ENCODE results near the gene ANKDD1A.

The ANKDD1A gene

DNA sequence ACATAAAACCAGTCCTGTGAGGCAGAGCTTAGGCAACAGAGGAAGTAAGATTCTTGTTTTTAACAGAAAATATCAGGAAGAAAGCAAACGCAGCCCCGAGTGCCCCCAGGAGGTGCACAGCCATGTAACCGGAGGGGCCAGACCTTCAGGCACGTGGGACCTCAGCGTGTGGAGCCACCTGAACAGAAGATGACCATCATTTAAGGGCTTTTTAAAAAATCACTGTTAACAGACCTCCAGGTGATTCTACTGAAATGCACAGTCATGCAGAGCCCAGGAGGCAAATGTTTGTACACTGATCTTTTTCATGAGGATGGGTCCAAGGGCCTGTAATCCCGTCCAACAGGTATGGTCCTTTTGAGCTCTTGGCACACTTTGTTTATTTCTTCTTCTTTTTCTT, 39.2 kb downstream of the ANKDD1A start:
- Histone ChIP-seq H3K9me3 (ENCODE audit: control insufficient read depth, insufficient read depth, low read length) (no peaks in the 10 kb centered on the region), H3K4me1 (ENCODE audit: control insufficient read depth, insufficient read depth, low read length) (no peaks in the 10 kb centered on the region), H3K36me3 (ENCODE audit: control insufficient read depth, insufficient read depth, low read length) (peaks cover 3% of the 10 kb centered on the region), H3K4me3 (ENCODE audit: low read depth, low read length) (no peak overlapping the region), H3K27me3 (ENCODE audit: control insufficient read depth, insufficient read depth, low read length) (no peaks in the 10 kb centered on the region), H3K9ac (ENCODE audit: low read depth, low read length) (no peak overlapping the region)

DNA sequence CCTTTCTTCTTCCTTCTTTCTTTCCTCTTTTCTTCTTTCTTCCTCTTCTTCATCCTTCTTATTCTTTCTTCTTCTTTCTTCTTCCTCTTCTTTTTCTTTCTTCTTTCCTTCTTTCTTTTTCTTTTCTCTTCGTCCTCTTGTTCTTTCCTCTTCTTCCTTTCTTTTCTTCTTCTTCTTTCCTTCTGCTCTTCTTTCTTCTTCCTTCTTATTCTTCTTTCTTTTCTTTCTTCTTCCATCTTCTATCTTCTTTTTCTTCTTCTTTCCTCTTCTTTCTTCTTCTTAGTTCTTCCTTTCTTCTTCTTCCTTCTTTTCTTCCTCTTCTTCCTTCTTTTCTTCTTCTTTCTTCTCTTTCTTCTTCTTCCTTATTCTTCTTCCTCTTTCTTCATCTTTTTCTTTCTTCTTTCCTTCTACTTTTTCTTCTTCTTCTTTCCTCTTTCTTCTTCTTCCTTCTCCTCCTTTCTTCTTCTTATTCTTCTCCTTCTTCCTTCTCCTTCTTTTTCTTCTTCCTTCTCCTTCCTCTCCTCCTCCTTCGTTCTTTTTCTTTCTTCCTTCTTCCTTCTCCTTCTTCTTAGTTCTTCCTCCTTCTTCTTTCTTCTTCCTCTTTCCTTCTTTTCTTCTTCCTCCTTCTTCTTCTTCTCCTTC, 40.2 kb downstream of the ANKDD1A start:
- no peaks in the 10 kb centered on the region for H3K4me1 ChIP-seq (ENCODE audit: control insufficient read depth, insufficient read depth, low read length)
- no peaks in the 10 kb centered on the region for H3K27me3 ChIP-seq (ENCODE audit: control insufficient read depth, insufficient read depth, low read length)
- H3K36me3 ChIP-seq (ENCODE audit: control insufficient read depth, insufficient read depth, low read length), result peaks cover 3% of the 10 kb centered on the region
- H3K4me3 ChIP-seq (ENCODE audit: low read depth, low read length), result no peak overlapping the region
- H3K9me3 ChIP-seq (ENCODE audit: control insufficient read depth, insufficient read depth, low read length), result no peaks in the 10 kb centered on the region
- H3K9ac ChIP-seq (ENCODE audit: low read depth, low read length), result no peak overlapping the region

DNA sequence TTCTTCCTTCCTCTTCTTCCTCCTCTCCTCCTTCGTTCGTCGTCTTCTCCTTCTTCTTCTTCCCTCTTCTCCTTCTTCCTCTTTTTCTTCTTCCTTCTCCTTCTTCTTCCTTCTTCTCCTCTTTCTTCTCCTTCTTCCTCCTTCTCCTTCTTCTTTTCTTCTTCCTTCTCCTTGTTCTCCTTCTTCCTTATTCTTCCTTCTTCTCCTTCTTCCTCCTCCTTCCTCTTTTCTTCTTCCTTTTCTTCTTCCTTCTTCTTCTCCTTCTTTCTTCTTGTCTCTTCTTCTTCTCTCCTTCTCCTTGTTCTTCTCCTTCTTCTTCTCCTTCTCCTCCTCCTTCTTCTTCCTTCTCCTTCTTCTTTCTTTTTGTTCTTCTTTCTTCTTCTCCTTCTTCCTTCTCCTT, 42.7 kb downstream of the ANKDD1A start:
- peaks cover 2% of the 10 kb centered on the region for H3K36me3 ChIP-seq (ENCODE audit: control insufficient read depth, insufficient read depth, low read length)
- H3K9ac ChIP-seq (ENCODE audit: low read depth, low read length), result no peak overlapping the region
- H3K4me3 ChIP-seq (ENCODE audit: low read depth, low read length), result no peak overlapping the region
- H3K9me3 ChIP-seq (ENCODE audit: control insufficient read depth, insufficient read depth, low read length), result no peaks in the 10 kb centered on the region
- H3K27me3 ChIP-seq (ENCODE audit: control insufficient read depth, insufficient read depth, low read length), result no peaks in the 10 kb centered on the region
- H3K4me1 ChIP-seq (ENCODE audit: control insufficient read depth, insufficient read depth, low read length), result no peaks in the 10 kb centered on the region

DNA sequence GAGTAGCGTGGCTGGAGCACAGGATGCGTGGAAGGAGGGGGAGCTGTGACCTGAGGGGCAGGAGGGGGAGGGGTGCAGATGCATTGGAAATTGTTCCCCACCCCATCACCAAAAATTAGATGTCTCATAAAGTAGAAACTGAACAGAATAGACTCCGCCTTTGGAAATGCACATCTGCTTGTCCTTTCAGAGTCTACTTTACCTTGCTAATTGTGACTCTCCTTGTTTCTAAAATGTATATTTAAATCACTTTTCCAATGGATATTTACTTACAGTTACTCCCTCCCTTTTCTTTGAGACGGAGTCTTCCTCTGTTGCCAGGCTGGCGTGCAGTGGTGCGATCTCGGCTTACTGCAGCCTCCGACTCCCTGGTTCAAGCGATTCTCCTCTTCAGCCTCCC, 47.4 kb downstream of the ANKDD1A start:
- H3K36me3 ChIP-seq (ENCODE audit: control insufficient read depth, insufficient read depth, low read length), result peaks cover 12% of the 10 kb centered on the region
- no peak overlapping the region for H3K9ac ChIP-seq (ENCODE audit: low read depth, low read length)
- H3K27me3 ChIP-seq (ENCODE audit: control insufficient read depth, insufficient read depth, low read length), result no peaks in the 10 kb centered on the region
- H3K4me1 ChIP-seq (ENCODE audit: control insufficient read depth, insufficient read depth, low read length), result no peaks in the 10 kb centered on the region
- H3K4me3 ChIP-seq (ENCODE audit: low read depth, low read length), result no peak overlapping the region
- no peaks in the 10 kb centered on the region for H3K9me3 ChIP-seq (ENCODE audit: control insufficient read depth, insufficient read depth, low read length)

DNA sequence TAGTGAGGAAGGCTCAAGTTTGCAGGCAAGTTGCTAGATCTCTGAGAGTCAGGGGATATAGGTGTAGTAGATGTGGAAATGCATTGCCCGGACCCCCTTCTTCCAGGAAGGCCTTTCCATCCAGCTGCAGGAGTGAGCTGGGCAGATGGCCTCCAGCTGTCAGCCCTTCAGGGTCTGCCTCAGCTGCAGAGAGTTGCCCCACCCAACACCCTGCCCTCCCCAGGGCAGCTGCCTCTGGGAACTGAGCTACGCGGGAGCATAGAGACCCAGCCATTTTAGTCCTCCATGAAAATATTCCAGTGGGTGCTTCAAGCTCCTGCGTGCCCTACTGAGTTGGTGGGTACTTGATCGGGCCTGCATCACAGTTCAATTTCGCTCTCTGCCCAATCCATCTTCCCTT, 48.5 kb downstream of the ANKDD1A start:
- no peaks in the 10 kb centered on the region for H3K9me3 ChIP-seq (ENCODE audit: control insufficient read depth, insufficient read depth, low read length)
- peaks cover 12% of the 10 kb centered on the region for H3K36me3 ChIP-seq (ENCODE audit: control insufficient read depth, insufficient read depth, low read length)
- no peak overlapping the region for H3K9ac ChIP-seq (ENCODE audit: low read depth, low read length)
- no peak overlapping the region for H3K4me3 ChIP-seq (ENCODE audit: low read depth, low read length)
- no peaks in the 10 kb centered on the region for H3K4me1 ChIP-seq (ENCODE audit: control insufficient read depth, insufficient read depth, low read length)
- no peaks in the 10 kb centered on the region for H3K27me3 ChIP-seq (ENCODE audit: control insufficient read depth, insufficient read depth, low read length)

DNA sequence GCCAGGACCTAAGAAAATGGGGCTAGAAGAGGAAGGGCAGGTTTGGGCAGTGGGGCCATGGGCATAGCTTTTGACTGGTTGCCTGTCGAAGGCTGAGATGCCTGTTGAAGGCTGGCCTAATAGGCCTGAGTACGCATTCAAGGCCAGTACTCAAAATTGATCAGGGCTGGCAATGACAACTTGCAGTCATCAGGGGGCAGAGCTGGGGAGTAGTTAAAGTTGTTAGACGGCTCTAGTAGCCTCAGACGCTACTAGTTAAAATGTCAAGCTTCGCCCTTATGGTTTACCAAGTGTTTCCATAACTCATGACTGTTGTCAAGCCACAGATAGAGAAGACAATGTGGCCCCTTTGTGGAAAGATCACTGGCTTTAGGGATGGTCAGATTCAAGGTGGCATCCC, 49.3 kb downstream of the ANKDD1A start:
- H3K27me3 ChIP-seq (ENCODE audit: control insufficient read depth, insufficient read depth, low read length), result no peaks in the 10 kb centered on the region
- H3K4me3 ChIP-seq (ENCODE audit: low read depth, low read length), result no peak overlapping the region
- no peaks in the 10 kb centered on the region for H3K4me1 ChIP-seq (ENCODE audit: control insufficient read depth, insufficient read depth, low read length)
- H3K36me3 ChIP-seq (ENCODE audit: control insufficient read depth, insufficient read depth, low read length), result peaks cover 12% of the 10 kb centered on the region
- H3K9me3 ChIP-seq (ENCODE audit: control insufficient read depth, insufficient read depth, low read length), result no peaks in the 10 kb centered on the region
- no peak overlapping the region for H3K9ac ChIP-seq (ENCODE audit: low read depth, low read length)

DNA sequence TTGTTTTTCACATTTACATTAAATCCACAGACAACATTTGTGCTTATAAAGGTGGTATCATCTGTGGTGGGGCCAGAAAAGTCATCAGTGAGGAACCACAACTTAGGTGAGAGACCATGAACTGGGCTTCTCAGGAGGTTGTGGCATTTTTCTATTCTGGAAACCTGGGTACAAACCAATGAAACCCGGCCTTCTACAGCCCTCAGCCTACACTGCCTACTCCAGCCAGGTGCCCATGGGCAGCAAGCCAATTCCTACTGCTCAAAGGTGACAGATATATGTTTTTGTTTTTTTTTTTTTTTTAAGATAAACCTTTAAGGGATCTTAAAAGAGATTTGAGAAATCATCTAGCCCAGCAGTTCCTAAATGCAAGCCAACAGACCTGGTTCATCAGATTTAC, 57.7 kb downstream of the ANKDD1A start:
- no peaks in the 10 kb centered on the region for H3K4me1 ChIP-seq (ENCODE audit: control insufficient read depth, insufficient read depth, low read length)
- no peaks in the 10 kb centered on the region for H3K9me3 ChIP-seq (ENCODE audit: control insufficient read depth, insufficient read depth, low read length)
- H3K27me3 ChIP-seq (ENCODE audit: control insufficient read depth, insufficient read depth, low read length), result no peaks in the 10 kb centered on the region
- no peak overlapping the region for H3K4me3 ChIP-seq (ENCODE audit: low read depth, low read length)
- peaks cover 10% of the 10 kb centered on the region for H3K36me3 ChIP-seq (ENCODE audit: control insufficient read depth, insufficient read depth, low read length)
- H3K9ac ChIP-seq (ENCODE audit: low read depth, low read length), result no peak overlapping the region

DNA sequence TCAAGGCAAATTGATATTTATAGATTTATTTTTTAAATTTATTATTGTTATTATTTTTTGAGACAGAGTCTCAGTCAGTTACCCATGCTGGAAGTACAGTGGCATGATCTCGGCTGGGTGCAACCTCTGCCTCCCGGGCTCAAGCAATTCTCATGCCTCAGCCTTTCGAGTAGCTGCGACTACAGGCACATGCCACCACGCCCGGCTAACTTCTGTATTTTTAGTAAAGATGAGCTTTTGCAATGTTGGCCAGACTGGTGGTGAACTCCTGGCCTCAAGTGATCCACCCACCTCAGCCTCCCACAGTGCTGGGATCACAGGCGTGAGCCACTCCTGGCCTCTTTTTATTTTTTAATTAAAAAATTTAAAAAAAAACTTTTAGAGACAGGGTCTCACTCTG, 59.0 kb downstream of the ANKDD1A start:
- Histone ChIP-seq H3K9ac (ENCODE audit: low read depth, low read length) (no peak overlapping the region), H3K27me3 (ENCODE audit: control insufficient read depth, insufficient read depth, low read length) (no peaks in the 10 kb centered on the region), H3K36me3 (ENCODE audit: control insufficient read depth, insufficient read depth, low read length) (peaks cover 10% of the 10 kb centered on the region), H3K9me3 (ENCODE audit: control insufficient read depth, insufficient read depth, low read length) (no peaks in the 10 kb centered on the region), H3K4me3 (ENCODE audit: low read depth, low read length) (no peak overlapping the region), H3K4me1 (ENCODE audit: control insufficient read depth, insufficient read depth, low read length) (no peaks in the 10 kb centered on the region)

DNA sequence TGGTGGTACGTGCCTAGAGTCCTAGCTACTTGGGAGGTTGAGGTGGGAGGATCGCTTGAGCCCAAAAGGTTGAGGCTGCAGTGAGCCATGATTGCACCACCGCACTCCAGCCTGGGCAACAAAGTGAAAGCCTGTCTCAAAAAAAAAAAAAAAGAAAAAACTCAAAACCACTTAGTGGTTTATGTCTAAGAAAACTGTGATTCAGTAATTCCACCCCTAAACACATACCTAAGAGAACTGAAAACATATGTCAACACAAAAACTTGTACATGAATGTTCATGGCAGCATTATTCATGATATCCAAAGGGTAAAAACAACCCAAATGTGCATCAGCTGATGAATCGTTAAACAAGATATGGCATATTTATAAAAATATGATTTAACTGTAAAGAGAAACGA, 63.7 kb downstream of the ANKDD1A start:
- Histone ChIP-seq H3K36me3 (ENCODE audit: control insufficient read depth, insufficient read depth, low read length) (no peaks in the 10 kb centered on the region), H3K4me3 (ENCODE audit: low read depth, low read length) (no peak overlapping the region), H3K9me3 (ENCODE audit: control insufficient read depth, insufficient read depth, low read length) (no peaks in the 10 kb centered on the region), H3K9ac (ENCODE audit: low read depth, low read length) (no peak overlapping the region), H3K27me3 (ENCODE audit: control insufficient read depth, insufficient read depth, low read length) (no peaks in the 10 kb centered on the region), H3K4me1 (ENCODE audit: control insufficient read depth, insufficient read depth, low read length) (peaks cover 9% of the 10 kb centered on the region)

DNA sequence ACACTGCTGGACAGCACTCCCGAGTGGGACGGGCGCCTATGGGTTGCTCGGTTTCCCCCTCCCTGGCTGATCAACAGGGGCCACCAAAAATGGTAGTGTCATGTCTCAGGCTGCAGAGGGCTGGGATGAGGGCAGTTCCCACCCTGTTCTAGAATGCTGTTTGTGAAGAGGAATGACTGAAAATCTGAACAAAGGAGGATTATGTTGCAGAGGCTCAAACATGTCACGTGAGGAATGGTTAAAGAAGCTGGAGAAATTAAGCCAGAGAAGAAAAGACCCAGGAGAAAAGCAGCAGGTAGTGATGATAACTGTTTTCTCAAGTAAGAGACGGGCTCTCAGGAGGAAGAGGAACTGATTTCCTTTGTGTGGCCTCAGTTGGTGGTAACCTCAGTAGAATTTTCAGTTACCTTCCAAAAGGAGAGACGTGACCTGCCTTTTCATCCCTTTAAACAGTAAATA, 67.6 kb downstream of the ANKDD1A start:
- Histone ChIP-seq H3K36me3 (ENCODE audit: control insufficient read depth, insufficient read depth, low read length) (no peaks in the 10 kb centered on the region), H3K27me3 (ENCODE audit: control insufficient read depth, insufficient read depth, low read length) (no peaks in the 10 kb centered on the region)

DNA sequence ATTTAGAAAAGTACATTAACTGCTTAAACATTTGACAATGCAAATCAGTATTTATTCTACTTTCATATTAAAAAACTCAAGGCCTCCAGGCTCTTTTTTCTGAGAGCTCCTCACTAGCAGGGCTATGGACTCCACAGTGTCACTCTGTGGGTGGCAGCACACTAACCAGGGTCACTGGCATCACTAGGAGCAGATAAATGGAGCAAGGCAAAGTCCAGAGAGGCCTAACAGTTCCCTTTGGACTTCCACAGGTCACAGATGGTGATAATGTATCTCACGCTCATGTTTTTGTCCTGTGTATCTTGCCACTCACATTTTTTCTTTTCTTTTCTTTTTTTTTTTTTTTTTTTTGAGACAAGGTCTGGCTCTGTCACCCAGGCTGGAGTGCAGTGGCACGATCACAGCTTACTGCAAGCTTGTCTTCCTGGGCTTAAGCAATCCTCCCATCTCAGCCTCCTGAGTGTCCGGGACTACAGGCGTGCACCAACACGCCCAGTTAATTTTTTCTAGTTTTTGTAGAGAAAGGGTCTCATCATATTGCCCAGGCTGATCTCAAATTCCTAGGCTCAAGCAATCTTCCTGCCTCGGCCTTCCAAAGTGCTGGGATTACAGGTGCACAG, 70.2 kb downstream of the ANKDD1A start:
- Histone ChIP-seq H3K9ac (ENCODE audit: low read depth, low read length) (no peak overlapping the region), H3K36me3 (ENCODE audit: control insufficient read depth, insufficient read depth, low read length) (no peaks in the 10 kb centered on the region), H3K4me3 (ENCODE audit: low read depth, low read length) (no peak overlapping the region), H3K9me3 (ENCODE audit: control insufficient read depth, insufficient read depth, low read length) (no peaks in the 10 kb centered on the region), H3K27me3 (ENCODE audit: control insufficient read depth, insufficient read depth, low read length) (no peaks in the 10 kb centered on the region), H3K4me1 (ENCODE audit: control insufficient read depth, insufficient read depth, low read length) (peaks cover 9% of the 10 kb centered on the region)

More for the DNA sequence above, 67.6 kb downstream of the ANKDD1A start:
- no peaks in the 10 kb centered on the region for H3K9me3 ChIP-seq (ENCODE audit: control insufficient read depth, insufficient read depth, low read length)
- no peak overlapping the region for H3K4me3 ChIP-seq (ENCODE audit: low read depth, low read length)
- no peak overlapping the region for H3K9ac ChIP-seq (ENCODE audit: low read depth, low read length)
- H3K4me1 ChIP-seq (ENCODE audit: control insufficient read depth, insufficient read depth, low read length), result peaks cover 9% of the 10 kb centered on the region

DNA sequence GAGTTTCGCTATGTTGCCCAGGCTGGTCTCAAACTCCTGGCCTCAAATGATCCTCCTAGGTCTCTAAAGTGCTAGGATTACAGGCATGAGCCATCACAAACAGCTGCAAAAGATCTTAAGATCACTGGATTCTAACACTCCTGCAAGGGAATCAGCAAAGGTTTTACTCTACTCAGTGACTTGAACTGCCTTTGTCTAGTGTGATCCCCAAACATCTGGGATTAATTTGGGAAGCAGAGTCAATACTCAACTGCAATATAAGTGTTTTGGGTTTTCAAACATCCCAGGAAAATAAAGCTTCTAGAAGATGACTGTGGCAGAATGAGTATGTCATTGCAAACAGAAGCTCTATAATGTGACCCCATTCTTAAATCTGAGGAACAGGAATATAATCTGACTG, 70.8 kb downstream of the ANKDD1A start:
- Histone ChIP-seq H3K9ac (ENCODE audit: low read depth, low read length) (no peak overlapping the region), H3K9me3 (ENCODE audit: control insufficient read depth, insufficient read depth, low read length) (no peaks in the 10 kb centered on the region), H3K36me3 (ENCODE audit: control insufficient read depth, insufficient read depth, low read length) (no peaks in the 10 kb centered on the region), H3K27me3 (ENCODE audit: control insufficient read depth, insufficient read depth, low read length) (no peaks in the 10 kb centered on the region), H3K4me1 (ENCODE audit: control insufficient read depth, insufficient read depth, low read length) (peaks cover 9% of the 10 kb centered on the region), H3K4me3 (ENCODE audit: low read depth, low read length) (no peak overlapping the region)

All from iPS-15b (cell line).